ENCODE measurements around the gene NLRC5.

DNA sequence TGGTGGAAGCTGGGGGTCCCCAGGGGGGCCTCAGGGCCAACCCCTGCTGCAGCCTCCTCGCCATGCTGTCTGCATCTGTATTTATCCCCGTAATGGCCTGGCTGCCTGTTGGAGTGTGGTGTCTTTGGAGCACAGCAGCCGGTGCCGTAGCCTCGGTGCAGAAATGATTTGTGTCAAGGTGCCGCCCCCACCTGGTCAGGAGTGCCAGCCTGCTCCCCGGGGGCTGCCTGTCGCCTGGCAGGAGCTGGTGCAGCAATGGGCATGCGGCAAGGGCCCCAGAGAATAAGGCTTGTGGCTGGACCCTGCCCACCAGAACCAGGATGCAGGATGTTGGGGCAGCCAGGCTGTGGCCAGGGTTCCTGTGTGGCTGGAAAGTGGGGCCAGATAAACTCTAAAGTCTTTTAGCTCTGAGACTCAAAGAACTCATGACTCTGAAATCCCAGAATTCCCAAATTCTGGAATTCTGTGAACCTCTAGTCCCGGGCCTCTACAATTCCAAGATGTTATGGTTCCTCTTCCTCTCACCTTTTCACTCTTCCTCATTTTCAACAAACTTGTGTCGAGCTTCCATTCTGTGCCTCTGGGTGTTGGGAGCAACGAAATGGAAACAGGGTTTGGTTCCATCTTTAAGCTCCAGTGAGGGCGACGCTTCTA, 109.0 kb downstream of the NLRC5 start:
- TF ChIP-seq, protein P1, sequence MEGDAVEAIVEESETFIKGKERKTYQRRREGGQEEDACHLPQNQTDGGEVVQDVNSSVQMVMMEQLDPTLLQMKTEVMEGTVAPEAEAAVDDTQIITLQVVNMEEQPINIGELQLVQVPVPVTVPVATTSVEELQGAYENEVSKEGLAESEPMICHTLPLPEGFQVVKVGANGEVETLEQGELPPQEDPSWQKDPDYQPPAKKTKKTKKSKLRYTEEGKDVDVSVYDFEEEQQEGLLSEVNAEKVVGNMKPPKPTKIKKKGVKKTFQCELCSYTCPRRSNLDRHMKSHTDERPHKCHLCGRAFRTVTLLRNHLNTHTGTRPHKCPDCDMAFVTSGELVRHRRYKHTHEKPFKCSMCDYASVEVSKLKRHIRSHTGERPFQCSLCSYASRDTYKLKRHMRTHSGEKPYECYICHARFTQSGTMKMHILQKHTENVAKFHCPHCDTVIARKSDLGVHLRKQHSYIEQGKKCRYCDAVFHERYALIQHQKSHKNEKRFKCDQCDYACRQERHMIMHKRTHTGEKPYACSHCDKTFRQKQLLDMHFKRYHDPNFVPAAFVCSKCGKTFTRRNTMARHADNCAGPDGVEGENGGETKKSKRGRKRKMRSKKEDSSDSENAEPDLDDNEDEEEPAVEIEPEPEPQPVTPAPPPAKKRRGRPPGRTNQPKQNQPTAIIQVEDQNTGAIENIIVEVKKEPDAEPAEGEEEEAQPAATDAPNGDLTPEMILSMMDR (IDR thresholded peaks at IDR 0.05): no peak
- TF ChIP-seq EZH2 (IDR thresholded peaks at IDR 0.05) (no peak), EZH2phosphoT487 (IDR thresholded peaks at IDR 0.05) (no peak)

Data from neural progenitor cell (in vitro differentiated cells).